ENCODE measurements around the gene TBC1D2B.

TBC1D2B gene

DNA sequence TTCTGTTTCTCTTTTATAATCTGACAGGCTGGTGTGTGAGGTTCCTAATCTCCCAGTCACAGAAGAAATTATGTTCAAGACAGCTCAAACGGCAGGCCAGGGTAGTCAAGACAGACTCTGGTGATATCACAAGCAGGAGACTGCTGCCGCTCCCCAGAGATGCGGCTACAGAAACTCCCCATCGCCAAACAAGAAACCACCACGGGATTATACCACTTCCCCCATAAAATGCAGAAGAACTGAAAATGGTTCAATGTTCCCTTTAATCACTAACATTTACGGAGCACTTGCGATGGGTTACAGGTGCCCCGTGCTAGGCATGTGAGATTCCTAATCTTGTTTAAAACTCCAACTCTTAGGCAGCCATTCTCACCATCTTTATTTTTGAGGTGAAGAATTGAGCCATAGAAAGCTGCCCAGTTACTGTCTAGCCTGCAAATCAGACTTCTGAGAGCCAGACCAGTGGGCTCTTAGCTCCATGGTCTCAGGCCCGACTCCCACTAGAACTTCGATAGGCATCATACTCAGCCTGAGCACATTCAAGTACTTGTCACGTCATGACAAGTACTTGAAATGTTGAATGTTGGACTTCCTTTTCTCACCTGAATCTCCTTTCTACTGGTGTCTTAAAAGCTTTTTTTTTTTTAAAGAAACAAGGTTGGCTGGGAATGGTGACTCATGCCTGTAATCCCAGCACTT lies 58.4 kb downstream of the TBC1D2B start:
- no peak overlapping the region for H3K4me3 ChIP-seq (replicated peaks; ENCODE audit: low read depth, low read length)
- no peak for TF ChIP-seq CTCF (IDR thresholded peaks at IDR 0.05; ENCODE audit: low read depth, low read length, missing control alignments)
- no peak for DNase-seq (ENCODE audit: extremely low read depth, low read depth)

- TF ChIP-seq CTCF (IDR thresholded peaks at IDR 0.05; ENCODE audit: low read depth, low read length, missing control alignments), result no peak
- no peak for DNase-seq (ENCODE audit: extremely low read depth, low read depth)
Observed at GRCh38 chr15:78018445-78018844, 59.1 kb downstream of the TBC1D2B start.

DNA sequence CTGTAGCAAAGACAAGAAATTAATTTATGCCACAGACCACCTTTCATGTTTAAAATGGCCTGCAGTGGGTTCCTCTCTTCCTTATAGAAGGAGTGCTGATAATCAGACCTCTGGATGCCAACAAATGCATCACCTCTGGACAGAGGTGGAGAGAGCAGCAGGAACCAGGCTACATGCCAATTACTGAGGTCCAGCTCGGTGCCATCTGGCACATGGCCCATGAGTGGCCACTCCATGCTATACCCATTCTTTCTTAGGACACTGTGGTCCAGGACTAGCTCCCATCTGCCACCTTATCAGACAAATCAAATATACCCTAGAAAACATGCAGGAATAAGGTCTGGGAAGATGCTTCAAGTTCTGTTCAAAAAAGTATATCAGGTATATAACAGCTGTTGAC lies 60.7 kb downstream of the TBC1D2B start:
- no peak for DNase-seq (ENCODE audit: extremely low read depth, low read depth)
- no peak overlapping the region for H3K4me3 ChIP-seq (replicated peaks; ENCODE audit: low read depth, low read length)
- TF ChIP-seq CTCF (IDR thresholded peaks at IDR 0.05; ENCODE audit: low read depth, low read length, missing control alignments), result no peak

More at GRCh38 chr15:78018445-78018844, 59.1 kb downstream of the TBC1D2B start:
- H3K4me3 ChIP-seq (replicated peaks; ENCODE audit: low read depth, low read length), result no peak overlapping the region

DNA sequence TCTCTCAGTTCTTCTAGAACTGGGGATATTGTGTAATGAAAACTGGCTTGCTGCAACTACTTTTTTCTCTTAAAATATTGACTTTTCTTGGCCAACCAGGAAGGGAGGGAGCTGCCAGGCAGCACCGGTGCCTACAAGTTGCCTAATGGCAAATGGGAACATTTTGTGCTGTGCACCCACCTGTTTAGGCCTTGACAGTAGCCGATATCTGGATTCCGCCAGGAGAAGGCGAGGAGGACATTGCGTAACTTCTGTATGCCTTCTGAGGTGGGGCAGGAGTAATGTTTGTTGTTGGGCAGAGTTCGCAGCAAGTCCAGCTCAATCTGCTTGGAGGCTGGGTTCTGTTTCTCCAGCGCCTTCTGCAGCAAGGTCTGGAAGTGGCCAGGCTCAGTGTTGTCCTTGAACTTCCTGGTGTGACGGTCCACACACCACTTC lies 64.9 kb downstream of the TBC1D2B start:
- no peak overlapping the region for H3K4me3 ChIP-seq (replicated peaks; ENCODE audit: low read depth, low read length)
- TF ChIP-seq CTCF (IDR thresholded peaks at IDR 0.05; ENCODE audit: low read depth, low read length, missing control alignments), result no peak
- DNase-seq (ENCODE audit: extremely low read depth, low read depth), result no peak

GRCh38 chr15:78010067-78010466 lies 67.4 kb downstream of the TBC1D2B start:
- no peak for DNase-seq (ENCODE audit: extremely low read depth, low read depth)
- no peak overlapping the region for H3K4me3 ChIP-seq (replicated peaks; ENCODE audit: low read depth, low read length)
- TF ChIP-seq CTCF (IDR thresholded peaks at IDR 0.05; ENCODE audit: low read depth, low read length, missing control alignments), result no peak

- DNase-seq (ENCODE audit: extremely low read depth, low read depth), result peak; percentile 16
- no peak for TF ChIP-seq CTCF (IDR thresholded peaks at IDR 0.05; ENCODE audit: low read depth, low read length, missing control alignments)
Observed at GRCh38 chr15:78007964-78008886, 69.3 kb downstream of the TBC1D2B start.

More at GRCh38 chr15:78007964-78008886, 69.3 kb downstream of the TBC1D2B start:
- H3K4me3 ChIP-seq (replicated peaks; ENCODE audit: low read depth, low read length), result no peak overlapping the region

Data from HFF-Myc (cell line).